Measurements from ENCODE around the gene COX11.

The COX11 gene

DNA sequence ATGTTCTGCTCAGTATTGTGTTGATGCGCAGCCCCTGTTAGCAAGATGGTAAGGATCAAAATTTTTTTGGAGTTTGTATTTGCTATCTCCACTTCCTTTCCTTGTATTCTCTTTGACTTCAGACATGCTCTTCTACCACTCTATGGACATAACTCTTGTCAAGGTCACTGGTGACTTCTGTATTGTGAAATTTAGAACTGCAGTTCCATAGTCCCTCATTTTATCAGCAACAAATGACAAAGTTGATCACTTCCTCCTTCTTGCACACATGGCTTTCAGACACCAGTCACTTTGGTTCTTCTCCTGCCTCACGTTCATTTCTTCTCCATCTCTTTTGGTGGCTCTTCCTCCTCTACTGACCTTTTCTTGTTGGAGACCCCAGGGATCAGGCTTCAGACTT lies 21.1 kb downstream of the COX11 start:
- Histone ChIP-seq H3K27ac (no peak overlapping the region), H3K27me3 (no peaks in the 10 kb centered on the region), H3K4me3 (ENCODE audit: low read depth in 1 of 2, low read length in 1 of 2) (no peak overlapping the region), H3K36me3 (no peaks in the 10 kb centered on the region), H3K4me1 (ENCODE audit: control insufficient read depth in 1 of 2, insufficient read depth in 1 of 2, low read depth in 1 of 2, low read length in 1 of 2) (no peaks in the 10 kb centered on the region), H3K9me3 (no peaks in the 10 kb centered on the region)
- TF ChIP-seq, protein P1, sequence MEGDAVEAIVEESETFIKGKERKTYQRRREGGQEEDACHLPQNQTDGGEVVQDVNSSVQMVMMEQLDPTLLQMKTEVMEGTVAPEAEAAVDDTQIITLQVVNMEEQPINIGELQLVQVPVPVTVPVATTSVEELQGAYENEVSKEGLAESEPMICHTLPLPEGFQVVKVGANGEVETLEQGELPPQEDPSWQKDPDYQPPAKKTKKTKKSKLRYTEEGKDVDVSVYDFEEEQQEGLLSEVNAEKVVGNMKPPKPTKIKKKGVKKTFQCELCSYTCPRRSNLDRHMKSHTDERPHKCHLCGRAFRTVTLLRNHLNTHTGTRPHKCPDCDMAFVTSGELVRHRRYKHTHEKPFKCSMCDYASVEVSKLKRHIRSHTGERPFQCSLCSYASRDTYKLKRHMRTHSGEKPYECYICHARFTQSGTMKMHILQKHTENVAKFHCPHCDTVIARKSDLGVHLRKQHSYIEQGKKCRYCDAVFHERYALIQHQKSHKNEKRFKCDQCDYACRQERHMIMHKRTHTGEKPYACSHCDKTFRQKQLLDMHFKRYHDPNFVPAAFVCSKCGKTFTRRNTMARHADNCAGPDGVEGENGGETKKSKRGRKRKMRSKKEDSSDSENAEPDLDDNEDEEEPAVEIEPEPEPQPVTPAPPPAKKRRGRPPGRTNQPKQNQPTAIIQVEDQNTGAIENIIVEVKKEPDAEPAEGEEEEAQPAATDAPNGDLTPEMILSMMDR (IDR thresholded peaks at IDR 0.05) = no peak

- Histone ChIP-seq H3K27me3 (no peaks in the 10 kb centered on the region), H3K4me1 (ENCODE audit: control insufficient read depth in 1 of 2, insufficient read depth in 1 of 2, low read depth in 1 of 2, low read length in 1 of 2) (no peaks in the 10 kb centered on the region), H3K9me3 (no peaks in the 10 kb centered on the region), H3K36me3 (no peaks in the 10 kb centered on the region), H3K27ac (no peak overlapping the region), H3K4me3 (ENCODE audit: low read depth in 1 of 2, low read length in 1 of 2) (no peak overlapping the region)
- TF ChIP-seq, protein P1 (IDR thresholded peaks at IDR 0.05) = no peak
Measured at GRCh38 chr17:54945671-54946070, 22.8 kb downstream of the COX11 start.

DNA sequence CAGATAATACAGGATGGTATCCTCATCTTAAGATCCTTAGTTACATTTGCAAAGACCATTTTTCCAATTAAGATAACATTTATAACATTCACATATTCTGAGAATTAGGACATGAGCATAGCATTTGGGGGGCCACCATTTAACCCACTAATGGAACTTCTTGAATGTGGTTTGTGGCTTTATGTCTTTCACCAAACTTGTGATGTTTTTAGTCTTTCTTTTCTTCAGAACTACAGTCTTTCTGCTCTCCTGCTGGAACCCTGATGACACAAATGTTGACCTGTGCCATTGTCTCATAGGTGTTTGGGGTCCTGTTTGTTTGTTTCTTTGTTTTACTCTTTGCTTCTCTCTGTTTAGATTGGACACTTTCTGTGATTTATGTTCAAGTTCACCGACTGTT lies 23.2 kb downstream of the COX11 start:
- no peak overlapping the region for H3K4me3 ChIP-seq (ENCODE audit: low read depth in 1 of 2, low read length in 1 of 2)
- no peak overlapping the region for H3K27ac ChIP-seq
- H3K36me3 ChIP-seq = no peaks in the 10 kb centered on the region
- TF ChIP-seq, protein P1 (IDR thresholded peaks at IDR 0.05) = no peak
- no peaks in the 10 kb centered on the region for H3K4me1 ChIP-seq (ENCODE audit: control insufficient read depth in 1 of 2, insufficient read depth in 1 of 2, low read depth in 1 of 2, low read length in 1 of 2)
- no peaks in the 10 kb centered on the region for H3K27me3 ChIP-seq
- no peaks in the 10 kb centered on the region for H3K9me3 ChIP-seq

- Histone ChIP-seq H3K27me3 (no peaks in the 10 kb centered on the region), H3K9me3 (no peaks in the 10 kb centered on the region), H3K36me3 (no peaks in the 10 kb centered on the region), H3K27ac (no peak overlapping the region), H3K4me1 (ENCODE audit: control insufficient read depth in 1 of 2, insufficient read depth in 1 of 2, low read depth in 1 of 2, low read length in 1 of 2) (no peaks in the 10 kb centered on the region), H3K4me3 (ENCODE audit: low read depth in 1 of 2, low read length in 1 of 2) (no peak overlapping the region)
- TF ChIP-seq, protein P1 (IDR thresholded peaks at IDR 0.05) = no peak
Measured at GRCh38 chr17:54944796-54945195, 23.7 kb downstream of the COX11 start.

DNA sequence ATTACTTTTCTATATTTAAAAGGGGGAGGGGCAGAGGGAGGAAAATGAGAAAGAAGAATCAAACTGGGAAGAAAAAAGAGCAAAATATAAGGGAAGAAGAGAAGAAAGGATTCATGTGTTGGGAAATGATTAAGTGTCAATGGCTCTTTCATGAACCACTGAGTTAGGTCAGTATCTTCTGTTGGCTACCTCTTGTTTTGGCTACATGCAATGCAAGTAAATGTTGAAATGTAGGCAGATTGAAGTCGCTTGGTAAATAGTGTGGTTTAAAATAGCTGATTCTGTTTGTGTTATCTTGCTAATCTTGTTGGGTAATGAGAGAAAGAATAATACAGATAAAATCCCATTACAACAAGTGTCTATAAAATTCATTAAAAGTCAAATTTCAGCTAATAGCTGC lies 27.2 kb downstream of the COX11 start:
- H3K4me3 ChIP-seq (ENCODE audit: low read depth in 1 of 2, low read length in 1 of 2) = no peak overlapping the region
- H3K9me3 ChIP-seq = no peaks in the 10 kb centered on the region
- TF ChIP-seq, protein P1 (IDR thresholded peaks at IDR 0.05) = no peak
- H3K27ac ChIP-seq = no peak overlapping the region
- no peaks in the 10 kb centered on the region for H3K4me1 ChIP-seq (ENCODE audit: control insufficient read depth in 1 of 2, insufficient read depth in 1 of 2, low read depth in 1 of 2, low read length in 1 of 2)
- H3K27me3 ChIP-seq = no peaks in the 10 kb centered on the region
- H3K36me3 ChIP-seq = no peaks in the 10 kb centered on the region

DNA sequence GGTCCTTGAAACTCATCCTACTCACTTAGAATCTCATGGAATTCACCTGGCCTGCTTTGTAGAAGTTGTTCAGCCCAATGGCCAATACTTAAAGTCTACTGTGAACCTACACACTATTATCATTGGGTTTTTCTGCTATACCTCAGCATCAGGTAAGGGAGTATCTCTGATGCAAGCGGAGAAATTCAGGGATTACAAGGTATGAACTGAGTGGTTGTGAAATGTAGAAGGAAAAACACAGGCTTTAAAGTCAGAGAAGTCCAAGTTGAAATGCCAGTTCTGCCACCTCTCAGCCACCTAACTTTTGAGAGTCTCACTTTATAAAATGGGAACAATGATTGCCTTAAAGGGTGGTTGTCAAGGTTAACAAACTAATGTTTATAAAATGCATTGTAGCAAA lies 31.0 kb downstream of the COX11 start:
- TF ChIP-seq, protein P1 (IDR thresholded peaks at IDR 0.05) = no peak
- Histone ChIP-seq H3K9me3 (no peaks in the 10 kb centered on the region), H3K27me3 (no peaks in the 10 kb centered on the region), H3K36me3 (no peaks in the 10 kb centered on the region), H3K27ac (no peak overlapping the region), H3K4me3 (ENCODE audit: low read depth in 1 of 2, low read length in 1 of 2) (no peak overlapping the region), H3K4me1 (ENCODE audit: control insufficient read depth in 1 of 2, insufficient read depth in 1 of 2, low read depth in 1 of 2, low read length in 1 of 2) (no peaks in the 10 kb centered on the region)

All from neutrophil (primary cell).